AG10803 (cell line): ENCODE data around the gene SSR4.

Source experiments
- DNase-seq: peaks from one replicate; pipeline ENCODE4 v3.0.0; 2010; ENCODE audit warnings: low read depth
- H3K4me3 ChIP-seq: 2 replicates; pipeline ENCODE4 v1.5.1; 2011; ENCODE audit warnings: mild to moderate bottlenecking, low read length, control low read depth
- CTCF ChIP-seq: conservative IDR thresholded peaks from 2 replicates; pipeline ENCODE4 v1.5.1; 2011; ENCODE audit warnings: mild to moderate bottlenecking, low read length, control low read depth, inconsistent platforms

The SSR4 gene

GRCh38 chrX:153780678-153781427 is 13.6 kb upstream of the SSR4 start, which contains the start of gene SRPK3:
Gene SRPK3 (plus strand): TSS chrX:153781041. CDS start chrX:153781087, 46 bp downstream.
- no peak for DNase-seq
- no peak for TF ChIP-seq CTCF
- no peak within 1 kb of the TSS for H3K4me3 ChIP-seq

- H3K4me3 ChIP-seq = no peak overlapping the region
- DNase-seq = no peak
- TF ChIP-seq CTCF = no peak
Measured at GRCh38 chrX:153781428-153782047, 12.9 kb upstream of the SSR4 start.

GRCh38 chrX:153782313-153782712 is 12.2 kb upstream of the SSR4 start:
- no peak for DNase-seq
- H3K4me3 ChIP-seq = no peak overlapping the region
- TF ChIP-seq CTCF = no peak

- TF ChIP-seq CTCF = no peak
- DNase-seq = no peak
- no peak overlapping the region for H3K4me3 ChIP-seq
Measured at GRCh38 chrX:153782871-153783270, 11.6 kb upstream of the SSR4 start.

GRCh38 chrX:153783378-153784013 is 11.0 kb upstream of the SSR4 start:
- no peak for DNase-seq
- no peak for TF ChIP-seq CTCF
- H3K4me3 ChIP-seq = no peak overlapping the region

- no peak for DNase-seq
- H3K4me3 ChIP-seq = no peak overlapping the region
- no peak for TF ChIP-seq CTCF
Measured at GRCh38 chrX:153784325-153784967, 10.0 kb upstream of the SSR4 start.
